Heart left ventricle (tissue), 16 donors: ENCODE results near the gene TRAPPC3L. TPM values are rescaled to one million over a fixed set of nuclear protein-coding genes. Genes with fewer than 3 reads are reported as not detected.

ENCODE experiments used
- ATAC-seq, 4 donors: fragments of 200-7000 bp; cut with Tn5 transposase; one replicate each; pipeline ENCODE4 v1.9.1; 2020 to 2022; ENCODE audit warnings: moderate library complexity in 4 of 4, mild to moderate bottlenecking in 3 of 4, moderate number of reproducible peaks in 1 of 4
- DNase-seq, 5 donors: peaks; one replicate each; pipeline ENCODE4 v3.0.0-alpha.2; 2020
- H3K27ac ChIP-seq, 12 donors: fragments of 200-600 bp; sonication (generic) in 4 of 12; one replicate each; pipeline versions ENCODE4 v1.5.0 to v1.8.0; 2016 to 2022; ENCODE audit warnings: mild to moderate bottlenecking in 2 of 12
- H3K27me3 ChIP-seq, 9 donors: fragments of 200-600 bp; sonication (generic) in 2 of 9; one replicate each; pipeline versions ENCODE4 v1.5.1 to v1.8.0; 2016 to 2022; ENCODE audit warnings: mild to moderate bottlenecking in 3 of 9
- H3K36me3 ChIP-seq, 9 donors: fragments of 200-600 bp; sonication (generic) in 2 of 9; one replicate each; pipeline versions ENCODE4 v1.5.0 to v1.8.0; 2018 to 2022; ENCODE audit warnings: mild to moderate bottlenecking in 2 of 9
- H3K4me1 ChIP-seq, 12 donors: fragments of 200-600 bp; sonication (generic) in 4 of 12; one replicate each; pipeline versions ENCODE4 v1.5.0 to v1.8.0; 2016 to 2022; ENCODE audit warnings: mild to moderate bottlenecking in 3 of 12
- H3K4me3 ChIP-seq, 12 donors: fragments of 200-600 bp; sonication (generic) in 4 of 12; one replicate each; pipeline versions ENCODE4 v1.5.0 to v1.8.0; 2017 to 2022; ENCODE audit warnings: mild to moderate bottlenecking in 9 of 12, moderate library complexity in 4 of 12
- H3K9me3 ChIP-seq, 12 donors: fragments of 200-600 bp; sonication (generic) in 4 of 12; one replicate each; pipeline versions ENCODE4 v1.5.0 to v1.8.0; 2016 to 2022; ENCODE audit warnings: mild to moderate bottlenecking in 1 of 12
- CTCF ChIP-seq, 12 donors: fragments of 200-600 bp; sonication (generic) in 4 of 12; IDR thresholded peaks; one replicate each; pipeline versions ENCODE4 v1.5.0 to v1.8.0; 2018 to 2022; ENCODE audit warnings: antibody characterized with exemption in 12 of 12, mild to moderate bottlenecking in 5 of 12
- POLR2A ChIP-seq, 2 donors: fragments of 450-650 bp; IDR thresholded peaks; one replicate each; pipeline ENCODE4 v1.6.1; 2017; ENCODE audit warnings: antibody characterized with exemption in 2 of 2, mild to moderate bottlenecking in 2 of 2, moderate library complexity in 2 of 2
- WGBS, 4 donors: extraction: QIAGEN DNeasy Blood & Tissue Kit in 2 of 4; methylation state at CpG; one replicate each; pipeline versions ENCODE4 v1.1.5 to v1.1.7; 2013 to 2018; 5-methylcytosine and 5-hydroxymethylcytosine counted together
- intact Hi-C, 10 donors: fragments of 100-400 bp; cut with DNase I; formaldehyde crosslinking; loops; one replicate each; pipeline versions ENCODE4 v1.11.1 to v1.14.2; 2022
- polyA plus RNA-seq, 2 donors: library from polyadenylated mRNA; stranded (reverse); fragments of 200-250 nt; gene quantifications; one replicate each; pipeline ENCODE4 v1.2.3, GENCODE V29; 2013
- total RNA-seq, 9 donors: library from RNA; depleted of rRNA in 2 of 9; stranded (reverse); fragments of >200 nt in 2 of 9; fragmentation: NEBNext Ultra II Directional in 3 of 9; extraction: Animal tissue kit (Norgen Biotek cat#: 25700) in 3 of 9; gene quantifications; one replicate each; pipeline versions ENCODE4 v1.1.0 to v1.2.4, GENCODE V29; 2016 to 2023
- donor health status: ischemic (EF 13 %, LVEDD 7.1; RV severe dilation, severe dysfunction).
- donor health status: healthy with polysubstance abuse.
- donor health status: DM: no; HTN: yes; CAD: no.
- donor health status: DM: no; HTN: no; CAD: no.
- donor health status: ischemic (EF 25% LVEDD 6.9; RV normal size, moderate dysfunction).
- donor health status: ischemic (EF 25% LVEDD 5.7; RV mildly dilated, moderate dysfunction).
- donor health status: healthy.
- donor health status: DM: yes; HTN: yes; CAD: no.
- donor health status: ischemic (EF 35%, LVEDD 5.7; RV mildly dilated, moderate dysfunction).
- donor health status: nonischemic (EF 11% LVEDD 7.7; RV severe dilation, severe dysfunction).
- donor health status: DM: yes; HTN: yes; CAD: no.
- donor health status: PGD.
- donor health status: ischemic (EF 29% LVEDD 5.4; RV normal size, mild dysfunction).
- donor health status: nonischemic (EF 23%, LVEDD 6.1; RV moderate dilation, normal function).

The TRAPPC3L gene
- total and polyA plus RNA-seq, 11 donors: 0.11 to 0.29 (median 0.19) TPM; not detected in 7

GRCh38 chr6:116447496-116448011, 97.9 kb downstream of the TRAPPC3L start:
- Histone ChIP-seq H3K27ac (peak overlapping the region in 1 of 12 donors; percentile 75), H3K4me3 (no peak overlapping the region)

DNA sequence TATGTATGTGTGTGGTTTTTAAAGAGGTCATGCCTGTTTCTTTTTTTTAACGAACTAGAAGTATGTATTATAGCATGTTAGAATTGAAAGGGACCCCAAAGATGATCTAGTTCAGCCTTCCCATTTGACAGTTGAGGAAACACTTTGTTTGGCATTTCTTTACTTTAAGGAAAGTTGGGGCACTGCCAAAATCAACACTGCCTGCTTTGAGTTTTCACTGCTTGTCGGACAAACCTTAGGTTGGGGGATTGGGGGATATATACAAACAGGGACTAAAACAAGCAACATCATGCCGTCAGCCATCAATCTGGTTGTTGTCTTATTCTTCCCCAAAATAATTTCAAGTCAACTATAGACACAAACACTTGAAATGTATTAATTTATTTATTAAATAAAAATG, 98.4 kb downstream of the TRAPPC3L start:
- TF ChIP-seq POLR2A (IDR thresholded peaks at IDR 0.05): no peak
- intact Hi-C loops: loop anchor here in 7 of 10 donors (5.0 to 10.0 kb wide), 4 partner anchors 85 to 162 kb away; no protein-coding TSS in a partner anchor
- DNase-seq: no peak
- H3K27me3 ChIP-seq: no peaks in the 10 kb centered on the region
- H3K9me3 ChIP-seq: no peaks in the 10 kb centered on the region
- H3K4me3 ChIP-seq: no peak overlapping the region
- peak overlapping the region in 1 of 12 donors; percentile 75 for H3K27ac ChIP-seq
- no peaks in the 10 kb centered on the region for H3K36me3 ChIP-seq
- 62 to 77% (median 69%) methylated on average over 3 of the region's 3 CpGs for WGBS, 4 donors
- ATAC-seq: no peak
- H3K4me1 ChIP-seq: peaks cover 0 to 64% (median 0%) of the 10 kb centered on the region in 12 donors

More at GRCh38 chr6:116447496-116448011, 97.9 kb downstream of the TRAPPC3L start:
- Histone ChIP-seq H3K36me3 (no peaks in the 10 kb centered on the region), H3K9me3 (no peaks in the 10 kb centered on the region), H3K4me1 (peaks cover 0 to 69% (median 0%) of the 10 kb centered on the region in 12 donors), H3K27me3 (no peaks in the 10 kb centered on the region)
- ATAC-seq (peak in 2 of 4 donors; percentile 70 to 75), DNase-seq (no peak)
- 27 to 32% (median 30%) methylated on average over 2 of the region's 2 CpGs for WGBS, 4 donors
- TF ChIP-seq CTCF (IDR thresholded peaks at IDR 0.05) (peak in 3 of 12 donors; percentile 15 to 27 (median 21)), POLR2A (IDR thresholded peaks at IDR 0.05) (no peak)
- intact Hi-C loops: loop anchor here in 7 of 10 donors (5.0 to 10.0 kb wide), 4 partner anchors 85 to 163 kb away; no protein-coding TSS in a partner anchor

- intact Hi-C loops: loop anchor here in 7 of 10 donors (5.0 to 10.0 kb wide), 4 partner anchors 86 to 162 kb away; no protein-coding TSS in a partner anchor
- Histone ChIP-seq H3K36me3 (no peaks in the 10 kb centered on the region), H3K4me1 (peaks cover 0 to 57% (median 0%) of the 10 kb centered on the region in 12 donors), H3K4me3 (no peak overlapping the region), H3K27ac (peak overlapping the region in 1 of 12 donors; percentile 75), H3K9me3 (no peaks in the 10 kb centered on the region), H3K27me3 (no peaks in the 10 kb centered on the region)
- no peak for TF ChIP-seq CTCF (IDR thresholded peaks at IDR 0.05)
- no peak for TF ChIP-seq POLR2A (IDR thresholded peaks at IDR 0.05)
- ATAC-seq (no peak), DNase-seq (no peak)
- WGBS, 4 donors: 80 to 90% (median 87%) methylated on average over 1 of the region's 1 CpG
Observed at GRCh38 chr6:116446399-116446798, 99.1 kb downstream of the TRAPPC3L start.

DNA sequence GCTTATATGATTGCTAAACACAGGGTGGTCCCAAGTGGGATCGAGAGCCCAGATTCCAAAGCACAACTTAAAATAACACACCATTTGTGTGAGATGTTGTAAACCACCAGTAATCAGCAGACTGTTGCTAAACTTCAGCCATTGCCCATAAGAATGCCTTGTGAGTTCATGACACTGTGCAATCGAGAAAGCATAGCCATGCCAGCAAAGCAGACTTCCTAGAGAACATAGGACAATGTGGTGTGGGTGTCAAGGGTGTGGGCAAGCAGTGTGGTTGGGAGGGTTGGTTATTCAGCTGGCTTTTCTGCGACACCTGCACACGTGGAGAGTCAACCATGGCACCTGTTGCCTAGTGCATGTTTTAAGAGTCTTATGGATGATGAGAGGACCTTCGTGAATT, 100.4 kb downstream of the TRAPPC3L start:
- Histone ChIP-seq H3K4me3 (no peak overlapping the region), H3K27me3 (no peaks in the 10 kb centered on the region), H3K4me1 (peaks cover 0 to 44% (median 0%) of the 10 kb centered on the region in 12 donors), H3K9me3 (no peaks in the 10 kb centered on the region), H3K36me3 (no peaks in the 10 kb centered on the region), H3K27ac (no peak overlapping the region)
- WGBS, 4 donors: 66 to 79% (median 73%) methylated on average over 5 of the region's 5 CpGs
- no peak for ATAC-seq
- intact Hi-C loops: loop anchor here in 7 of 10 donors (5.0 to 10.0 kb wide), 4 partner anchors 87 to 160 kb away; no protein-coding TSS in a partner anchor
- TF ChIP-seq CTCF (IDR thresholded peaks at IDR 0.05): no peak
- TF ChIP-seq POLR2A (IDR thresholded peaks at IDR 0.05): no peak
- DNase-seq: no peak

Other genes starting within 250 kb of the TRAPPC3L start
- 10 to 100 TPM in 8 of 9 donors, 1 to 10 TPM in 1; 9.7 to 37.3 (median 11.1) TPM for gene DSE, start 174.7 kb downstream of the TRAPPC3L start, total RNA-seq
- 1 to 10 TPM; 3.2 to 6.3 TPM for gene DSE, start 174.7 kb downstream of the TRAPPC3L start, polyA plus RNA-seq
- 10 to 100 TPM in 1 of 9 donors, 1 to 10 TPM in 2, under 1 TPM in 5, not detected in 1; 0.37 to 52.4 (median 0.67) TPM for gene CALHM6, start 84.3 kb downstream of the TRAPPC3L start, total RNA-seq
- 1 to 10 TPM; 1.3 to 1.8 TPM for gene CALHM6, start 84.3 kb downstream of the TRAPPC3L start, polyA plus RNA-seq
- gene CALHM5, start 34.0 kb downstream of the TRAPPC3L start, total RNA-seq: 1 to 10 TPM; 1.4 to 3.0 (median 1.8) TPM
- gene CALHM5, start 34.0 kb downstream of the TRAPPC3L start, polyA plus RNA-seq: 1 to 10 TPM in 1 of 2 donors, under 1 TPM in 1; 0.76 to 1.3 TPM
- gene CALHM4, start 8.1 kb upstream of the TRAPPC3L start, total RNA-seq: under 1 TPM in 1 of 9 donors, not detected in 8; 0.67 TPM
- gene CALHM4, start 8.1 kb upstream of the TRAPPC3L start, polyA plus RNA-seq: under 1 TPM in 1 of 2 donors, not detected in 1; 0.10 TPM
- gene RWDD1, start 25.8 kb upstream of the TRAPPC3L start, total RNA-seq: 10 to 100 TPM; 35.9 to 70.5 (median 48.8) TPM
- 100 to 1,000 TPM in 1 of 2 donors, 10 to 100 TPM in 1; 69.1 to 124 TPM for gene RWDD1, start 25.8 kb upstream of the TRAPPC3L start, polyA plus RNA-seq
- under 1 TPM in 7 of 9 donors, not detected in 2; 0.12 to 0.42 (median 0.20) TPM for gene RSPH4A, start 70.8 kb upstream of the TRAPPC3L start, total RNA-seq
- gene RSPH4A, start 70.8 kb upstream of the TRAPPC3L start, polyA plus RNA-seq: under 1 TPM; 0.12 to 0.23 TPM
- gene ZUP1, start 123.1 kb upstream of the TRAPPC3L start, total RNA-seq: 1 to 10 TPM; 2.6 to 5.3 (median 3.7) TPM
- gene ZUP1, start 123.1 kb upstream of the TRAPPC3L start, polyA plus RNA-seq: 1 to 10 TPM; 3.7 to 4.5 TPM
- gene KPNA5, start 135.5 kb upstream of the TRAPPC3L start, total RNA-seq: 10 to 100 TPM in 3 of 9 donors, 1 to 10 TPM in 6; 3.1 to 12.5 (median 9.1) TPM
- gene KPNA5, start 135.5 kb upstream of the TRAPPC3L start, polyA plus RNA-seq: 1 to 10 TPM; 1.6 to 2.6 TPM
- gene FAM162B, start 220.0 kb upstream of the TRAPPC3L start, total RNA-seq: 1 to 10 TPM; 2.7 to 8.9 (median 3.4) TPM
- gene FAM162B, start 220.0 kb upstream of the TRAPPC3L start, polyA plus RNA-seq: 1 to 10 TPM; 3.7 to 4.5 TPM